Loucy (cell line): ENCODE data around the gene TLR1.

Experiments used
- EZH2phosphoT487 ChIP-seq: fragments of 200-600 bp; IDR thresholded peaks from 2 replicates; pipeline ENCODE4 v1.6.1; 2018; ENCODE audit warnings: antibody characterized with exemption, mild to moderate bottlenecking, moderate library complexity, borderline replicate concordance
- TF ChIP-seq, protein P1 (sequence below): fragments of 200-600 bp; sonication (generic); conservative IDR thresholded peaks from 2 replicates; pipeline ENCODE4 v1.5.1; 2014; ENCODE audit warnings: mild to moderate bottlenecking, antibody characterized with exemption, low read length

DNA sequence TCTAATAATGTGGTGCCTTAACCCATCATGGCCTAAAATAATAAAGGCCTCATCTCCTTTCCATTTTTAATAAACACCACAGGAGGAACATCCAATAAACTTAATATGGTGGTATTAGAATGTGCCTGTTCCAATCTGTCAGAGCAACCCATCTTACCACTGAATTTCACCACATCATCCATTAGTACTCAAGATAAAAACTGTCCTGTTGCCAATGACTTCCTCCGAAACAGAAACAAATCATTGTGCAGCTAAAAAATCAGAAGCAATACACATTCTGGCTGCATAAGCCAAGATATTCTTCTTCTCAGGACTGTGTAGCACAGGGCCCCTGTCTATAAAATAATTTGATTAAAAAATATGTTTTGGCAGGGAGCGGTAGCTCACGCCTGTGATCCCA, 40.3 kb downstream of the TLR1 start:
- TF ChIP-seq, protein P1, sequence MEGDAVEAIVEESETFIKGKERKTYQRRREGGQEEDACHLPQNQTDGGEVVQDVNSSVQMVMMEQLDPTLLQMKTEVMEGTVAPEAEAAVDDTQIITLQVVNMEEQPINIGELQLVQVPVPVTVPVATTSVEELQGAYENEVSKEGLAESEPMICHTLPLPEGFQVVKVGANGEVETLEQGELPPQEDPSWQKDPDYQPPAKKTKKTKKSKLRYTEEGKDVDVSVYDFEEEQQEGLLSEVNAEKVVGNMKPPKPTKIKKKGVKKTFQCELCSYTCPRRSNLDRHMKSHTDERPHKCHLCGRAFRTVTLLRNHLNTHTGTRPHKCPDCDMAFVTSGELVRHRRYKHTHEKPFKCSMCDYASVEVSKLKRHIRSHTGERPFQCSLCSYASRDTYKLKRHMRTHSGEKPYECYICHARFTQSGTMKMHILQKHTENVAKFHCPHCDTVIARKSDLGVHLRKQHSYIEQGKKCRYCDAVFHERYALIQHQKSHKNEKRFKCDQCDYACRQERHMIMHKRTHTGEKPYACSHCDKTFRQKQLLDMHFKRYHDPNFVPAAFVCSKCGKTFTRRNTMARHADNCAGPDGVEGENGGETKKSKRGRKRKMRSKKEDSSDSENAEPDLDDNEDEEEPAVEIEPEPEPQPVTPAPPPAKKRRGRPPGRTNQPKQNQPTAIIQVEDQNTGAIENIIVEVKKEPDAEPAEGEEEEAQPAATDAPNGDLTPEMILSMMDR = no peak
- TF ChIP-seq EZH2phosphoT487 = no peak
